Left colon (tissue), 2 donors: ENCODE results near the gene ABLIM1. TPM values are rescaled to one million over a fixed set of nuclear protein-coding genes. Genes with fewer than 3 reads are reported as not detected.

ENCODE experiments used
- ATAC-seq: fragments of 200-7000 bp; cut with Tn5 transposase; one replicate; pipeline ENCODE4 v1.9.1; 2020; ENCODE audit warnings: mild to moderate bottlenecking, moderate library complexity
- DNase-seq, 2 donors: peaks; one replicate each; pipeline ENCODE4 v3.0.0-alpha.2; 2020
- intact Hi-C, 2 donors: fragments of 100-400 bp; cut with DNase I in 1 of 2; cut with micrococcal nuclease in 1 of 2; formaldehyde crosslinking; loops; one replicate each; pipeline versions ENCODE4 v1.11.2 to v1.14.0; 2022; cut with DNase I, micrococcal nuclease
- total RNA-seq, 2 donors: library from RNA; stranded (reverse); fragmentation: NEBNext Ultra II Directional; extraction: Animal tissue kit (Norgen Biotek cat#: 25700); gene quantifications; one replicate each; pipeline ENCODE4 v1.2.1, GENCODE V29; 2021
- donor health status: DM: no; HTN: no; CAD: no.
- donor health status: DM: yes; HTN: yes; CAD: no.

The ABLIM1 gene
- total RNA-seq, 2 donors from 2014 or later: 107 to 118 TPM

GRCh38 chr10:114652402-114653368, 5.4 kb downstream of the ABLIM1 start:
- DNase-seq (no peak), ATAC-seq (peak; percentile 69)
- intact Hi-C loops: no loop called here

DNA sequence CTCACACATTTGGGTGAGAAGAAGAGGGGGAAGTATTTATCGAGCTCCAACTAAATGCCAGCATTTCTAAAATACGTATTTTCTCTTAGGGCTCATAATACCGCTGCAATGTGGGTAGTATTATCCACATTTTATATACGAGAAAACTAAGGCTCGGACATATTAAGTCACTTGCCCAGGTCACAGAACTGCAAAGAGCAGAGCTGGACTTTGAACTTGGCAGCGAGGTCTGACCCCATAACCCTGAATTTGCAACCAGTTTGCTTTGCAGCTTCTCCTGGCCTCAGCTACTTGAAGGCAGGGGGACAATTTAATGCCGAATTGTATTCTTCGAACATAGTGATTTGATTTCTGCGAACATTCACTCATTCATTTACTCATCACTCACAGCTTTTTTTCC, 7.2 kb downstream of the ABLIM1 start:
- intact Hi-C loops: no loop called here
- DNase-seq: no peak
- no peak for ATAC-seq

DNA sequence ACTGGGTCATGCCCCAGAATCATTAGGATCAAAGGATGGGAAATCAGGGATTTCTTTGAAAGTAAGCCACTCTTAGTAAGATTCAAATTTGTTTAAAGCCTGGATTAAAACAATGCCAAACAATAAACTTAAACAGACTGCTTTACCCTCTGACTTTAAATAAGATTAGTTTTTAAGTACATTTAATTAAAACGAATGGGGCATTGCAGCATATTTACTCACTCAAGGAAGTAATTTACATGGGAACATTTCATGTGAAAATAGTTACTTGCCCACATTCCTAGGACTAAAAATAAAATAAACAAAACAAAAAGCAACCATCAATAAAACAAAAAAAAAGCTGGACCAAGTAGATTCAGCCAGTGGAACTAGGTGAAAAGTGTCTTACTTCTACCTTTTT, 7.8 kb downstream of the ABLIM1 start:
- DNase-seq (no peak), ATAC-seq (no peak)
- intact Hi-C loops: no loop called here

DNA sequence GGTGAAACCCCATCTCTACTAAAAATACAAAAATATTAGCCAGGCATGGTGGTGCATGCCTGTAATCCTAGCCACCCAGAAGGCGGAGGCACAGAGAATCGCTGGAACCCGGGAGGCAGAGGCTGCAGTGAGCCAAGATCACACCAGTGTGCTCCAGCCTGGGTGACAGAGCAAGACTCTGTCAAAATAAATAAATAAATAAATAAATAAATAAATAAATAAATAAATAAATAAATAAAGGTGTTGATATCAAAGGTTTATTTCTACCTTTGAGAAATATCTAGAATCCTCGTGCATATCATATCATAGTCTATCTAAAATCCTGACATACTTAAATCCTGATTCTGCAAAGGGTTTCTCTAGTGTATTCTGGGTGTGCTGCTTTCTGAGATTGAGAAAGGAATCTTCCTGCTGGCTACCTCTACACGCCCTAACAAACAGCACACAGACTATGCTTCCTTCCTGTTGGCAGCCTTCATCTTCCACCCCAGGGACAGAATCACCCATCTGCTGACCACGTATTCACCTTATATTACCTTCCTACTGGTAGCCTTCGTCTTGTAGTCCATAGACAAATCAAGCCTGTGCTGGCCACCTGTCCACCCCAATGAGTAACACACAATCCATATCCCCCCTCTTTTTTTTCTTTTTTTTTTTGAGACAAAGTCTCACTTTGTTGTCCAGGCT, 8.7 kb downstream of the ABLIM1 start:
- no peak for DNase-seq
- intact Hi-C loops: no loop called here
- peak; percentile 66 for ATAC-seq

DNA sequence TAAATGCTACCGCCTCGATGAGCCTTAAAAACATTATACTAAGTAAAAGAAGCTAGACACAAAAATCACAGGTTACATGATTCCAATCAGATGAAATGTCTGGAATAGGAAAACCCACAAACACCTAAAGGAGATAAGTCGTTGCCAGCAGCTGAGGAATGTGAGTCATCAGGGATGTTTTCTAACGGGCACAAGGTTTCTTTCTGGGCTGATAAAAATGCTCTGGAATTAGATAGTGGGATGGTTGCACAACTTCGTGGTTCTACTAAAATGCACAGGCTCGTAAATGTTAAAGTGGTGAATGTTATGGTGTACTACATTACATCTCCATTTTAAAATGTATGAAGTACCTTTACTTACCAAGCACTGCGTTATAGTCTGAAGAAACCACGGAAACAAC, 9.7 kb downstream of the ABLIM1 start:
- intact Hi-C loops: no loop called here
- no peak for DNase-seq
- no peak for ATAC-seq

GRCh38 chr10:114647545-114648138, 10.4 kb downstream of the ABLIM1 start:
- intact Hi-C loops: no loop called here
- no peak for DNase-seq

GRCh38 chr10:114646426-114646825, 11.6 kb downstream of the ABLIM1 start:
- intact Hi-C loops: no loop called here
- ATAC-seq (no peak), DNase-seq (no peak)

More at GRCh38 chr10:114647545-114648138, 10.4 kb downstream of the ABLIM1 start:
- peak; percentile 48 for ATAC-seq

GRCh38 chr10:114645706-114646105, 12.4 kb downstream of the ABLIM1 start:
- DNase-seq: no peak
- ATAC-seq: peak; percentile 57
- intact Hi-C loops: no loop called here

DNA sequence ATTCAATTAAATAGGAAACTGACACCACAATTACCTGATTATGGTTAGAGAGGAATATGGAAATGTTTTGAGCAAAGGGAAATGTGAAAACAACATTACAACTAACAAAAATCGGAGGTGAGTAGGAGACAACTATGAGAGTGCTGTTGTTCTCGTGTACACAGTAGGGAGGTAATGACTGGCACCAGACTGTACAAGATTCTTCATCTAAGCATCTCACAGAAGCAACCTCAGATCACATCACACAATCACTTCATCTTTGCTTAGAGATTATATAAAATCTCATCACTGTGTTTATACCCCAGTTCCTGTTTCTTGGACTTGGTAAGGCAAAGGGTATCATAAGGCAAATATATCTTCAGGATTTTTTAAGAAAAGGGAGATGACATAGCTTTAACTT, 14.9 kb downstream of the ABLIM1 start:
- intact Hi-C loops: no loop called here
- DNase-seq (no peak), ATAC-seq (no peak)

- ATAC-seq: no peak
These were observed 15.3 kb downstream of the ABLIM1 start for GRCh38 chr10:114642729-114643128.

DNA sequence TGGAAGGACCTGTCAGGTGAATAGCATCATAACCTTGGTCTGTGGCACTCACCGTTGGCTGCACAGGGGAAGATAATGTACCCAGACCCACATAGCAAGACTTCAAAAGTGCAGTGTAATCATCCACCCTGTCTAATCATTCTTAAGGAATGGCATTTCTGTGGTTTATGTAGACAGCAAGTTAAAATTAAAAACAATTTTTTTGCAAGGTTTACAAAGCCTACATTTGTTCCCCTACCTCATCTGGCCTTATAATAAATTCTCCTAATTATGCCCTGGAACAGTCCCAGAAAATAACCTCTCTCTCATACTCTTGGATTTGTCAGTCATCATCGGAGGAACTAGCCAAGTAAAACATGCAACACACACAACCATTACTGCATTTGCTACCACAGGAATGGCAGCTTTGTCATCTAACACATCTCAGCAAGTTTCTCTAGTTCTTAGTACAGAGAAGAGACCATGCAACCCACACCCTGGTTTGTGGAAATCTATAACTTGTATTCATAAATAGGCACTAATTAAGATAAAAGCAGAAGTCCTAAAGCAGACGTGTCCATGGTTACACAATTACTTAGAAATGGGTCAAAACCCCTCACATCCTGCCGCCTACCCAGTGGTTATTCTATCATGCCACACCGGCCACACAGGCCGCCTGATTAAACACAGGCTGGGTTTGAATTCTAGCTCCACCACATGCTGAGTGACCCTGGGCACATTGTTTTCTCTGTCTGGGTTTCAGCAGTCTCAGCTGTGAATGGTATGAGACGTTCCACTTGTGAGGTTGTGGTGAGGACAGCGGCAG, 19.1 kb downstream of the ABLIM1 start:
- intact Hi-C loops: no loop called here
- ATAC-seq (no peak), DNase-seq (no peak)

More at GRCh38 chr10:114642729-114643128, 15.3 kb downstream of the ABLIM1 start:
- no peak for DNase-seq
- intact Hi-C loops: no loop called here

DNA sequence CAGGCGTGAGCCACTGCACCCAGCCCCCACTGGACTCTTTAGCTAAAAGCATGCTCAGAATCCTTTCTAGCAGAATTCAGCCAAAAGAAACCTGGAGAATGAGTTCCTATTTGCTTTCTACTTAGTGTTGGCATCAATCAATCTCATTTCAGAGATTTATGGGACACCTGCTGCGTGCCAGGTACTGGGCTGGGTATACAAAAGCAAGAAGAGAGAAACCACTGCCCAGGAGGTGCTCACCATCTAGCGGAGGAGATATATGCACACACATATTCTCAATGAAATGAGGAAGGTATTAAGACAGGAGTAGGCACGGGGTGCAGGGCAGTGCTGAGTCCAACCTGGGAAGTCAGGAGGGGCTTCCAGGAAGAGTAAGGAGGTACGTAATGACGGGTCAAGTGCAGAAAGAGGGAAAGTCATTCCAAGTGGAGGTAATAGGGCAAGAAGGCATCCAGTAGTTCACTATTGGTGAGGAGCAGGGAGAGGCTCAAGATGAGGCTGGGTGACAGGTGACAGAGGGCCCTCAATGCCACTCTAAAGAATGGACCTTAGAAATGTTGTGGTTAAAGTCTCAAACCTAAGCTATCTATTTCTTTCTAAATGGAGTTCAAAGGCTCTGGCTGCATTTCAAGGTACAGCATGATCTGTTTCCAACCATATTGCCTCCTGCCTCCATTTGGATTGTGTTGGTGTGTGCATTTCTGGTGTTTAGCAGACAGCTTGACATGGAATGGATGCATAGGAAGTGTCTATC, 22.1 kb downstream of the ABLIM1 start:
- intact Hi-C loops: no loop called here
- DNase-seq (peak in 1 of 2 donors; percentile 46), ATAC-seq (peak; percentile 63)

DNA sequence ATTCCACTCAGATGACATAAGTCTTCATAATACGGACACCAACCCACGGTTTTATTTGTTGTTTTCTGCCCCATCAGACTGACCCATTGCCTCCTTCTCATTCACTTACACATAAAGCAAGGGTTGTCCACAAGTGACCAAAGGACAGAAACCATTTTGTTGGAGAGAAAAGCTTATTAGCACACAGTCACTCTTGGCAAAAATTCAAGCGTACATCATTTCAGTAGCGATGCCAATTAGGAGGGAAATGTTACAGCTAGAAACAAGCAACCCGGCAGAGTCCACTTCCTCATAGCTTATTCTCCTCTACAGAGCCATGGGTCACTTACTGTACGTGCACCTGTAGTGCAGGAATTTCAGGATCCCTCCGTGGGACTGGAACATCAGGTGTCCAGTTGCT, 23.0 kb downstream of the ABLIM1 start:
- intact Hi-C loops: no loop called here

DNA sequence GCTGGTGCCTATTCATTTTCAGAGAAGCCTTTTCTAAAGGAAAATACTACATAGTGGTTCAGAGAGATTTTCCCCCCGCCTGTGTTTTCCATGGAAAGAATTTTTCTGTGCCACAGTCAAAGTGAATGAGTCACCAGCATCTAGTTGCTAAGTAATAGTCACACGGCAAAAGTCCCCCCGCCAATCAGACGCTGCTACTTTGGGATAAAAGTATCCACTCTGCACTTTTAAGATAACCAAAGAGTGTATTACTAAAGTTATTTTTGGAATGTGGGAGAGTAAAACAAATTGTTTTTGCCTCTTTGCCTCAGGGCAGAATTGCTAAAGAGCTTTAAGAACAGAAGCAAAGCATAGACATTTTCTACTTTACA, 23.5 kb downstream of the ABLIM1 start:
- intact Hi-C loops: no loop called here
- DNase-seq: no peak
- no peak for ATAC-seq

More for the DNA sequence above, 23.0 kb downstream of the ABLIM1 start:
- DNase-seq (no peak), ATAC-seq (peak; percentile 31)

GRCh38 chr10:114632869-114633715, 25.0 kb downstream of the ABLIM1 start:
- intact Hi-C loops: no loop called here
- DNase-seq: no peak
- no peak for ATAC-seq

DNA sequence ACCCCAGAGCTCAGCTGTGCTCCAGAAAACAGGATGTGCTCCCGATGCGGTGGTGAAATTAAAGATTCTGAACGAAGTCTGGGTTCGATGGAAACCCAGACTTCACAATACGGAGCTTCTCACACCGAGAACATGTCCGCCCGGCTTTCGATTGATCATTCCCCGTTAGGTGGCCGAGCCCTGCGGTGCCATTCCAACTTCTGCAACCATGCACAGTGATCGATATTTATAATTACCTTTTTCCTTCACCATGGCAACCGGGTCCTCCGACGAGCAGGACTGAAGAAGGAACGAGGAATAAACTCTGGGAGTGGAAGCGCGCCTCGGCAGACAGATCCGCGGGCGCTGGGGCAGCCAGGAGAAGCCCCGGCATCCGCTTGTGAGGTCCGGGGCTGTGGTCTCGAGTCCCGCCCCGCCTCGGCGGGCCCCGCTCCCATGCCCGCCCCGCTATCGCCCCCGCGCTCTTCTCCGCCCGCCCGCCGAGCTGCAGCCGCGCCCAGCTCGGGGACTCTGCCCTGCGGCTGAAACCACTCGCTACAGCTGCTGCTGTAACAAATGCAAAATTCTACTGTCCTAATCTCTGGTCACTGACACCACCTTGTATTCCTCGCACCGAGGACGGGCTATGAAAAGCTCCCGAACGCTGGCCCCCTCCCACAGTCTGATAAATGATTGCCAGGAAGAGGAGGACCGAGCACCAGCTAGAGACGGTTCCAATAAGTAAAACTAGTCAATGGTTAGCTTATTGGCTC, 26.2 kb downstream of the ABLIM1 start:
- ATAC-seq: peak; percentile 85
- DNase-seq: peak in 1 of 2 donors; percentile 62
- intact Hi-C loops: no loop called here
